Measurements from ENCODE around the gene CHAF1B. TPM values are rescaled to one million over a fixed set of nuclear protein-coding genes. Genes with fewer than 3 reads are reported as not detected.
"Not testable (repeated sequence)": the region's sequence is repeated elsewhere in the genome, so short reads cannot be mapped to it uniquely, and the experiment has no call there.

CHAF1B gene
- total RNA-seq (1 to 10 TPM in 6 of 9 donors, under 1 TPM in 3; 0.30 to 2.1 (median 1.2) TPM), polyA plus RNA-seq (1 to 10 TPM in 1 of 3 donors, under 1 TPM in 2; 0.77 to 1.1 (median 0.80) TPM)
- long read RNA-seq, donor 1, result 0 reads
- long read RNA-seq, donor 2, result 0 reads
- long read RNA-seq, donor 3, result 0 reads
- long read RNA-seq, donor 4, partial matches to known transcripts, result 0 of 1 reads
- long read RNA-seq, donor 4, other reads (novel, unspliced or antisense), result 1 of 1 reads
- long read RNA-seq, donor 5, result 0 reads
- long read RNA-seq, donor 6, full-length matches to known transcripts, result 1 of 1 reads
- long read RNA-seq, donor 6, partial matches to known transcripts, result 0 of 1 reads
- long read RNA-seq, donor 6, other reads (novel, unspliced or antisense), result 0 of 1 reads
- long read RNA-seq, donor 7, full-length matches to known transcripts, result 1 of 1 reads
- long read RNA-seq, donor 7, partial matches to known transcripts, result 0 of 1 reads
- long read RNA-seq, donor 7, other reads (novel, unspliced or antisense), result 0 of 1 reads
- long read RNA-seq, donor 8, full-length matches to known transcripts, result 3 of 3 reads
- long read RNA-seq, donor 8, partial matches to known transcripts, result 0 of 3 reads
- long read RNA-seq, donor 8, other reads (novel, unspliced or antisense), result 0 of 3 reads
- long read RNA-seq, donor 9, result 0 reads
- long read RNA-seq, donor 10, result 0 reads

GRCh38 chr21:36385233-36386030, at the start of gene CHAF1B:
Gene CHAF1B (plus strand): TSS chr21:36385392. CDS start chr21:36386137, 745 bp downstream.
- H3K27ac ChIP-seq, result peak within 1 kb of the TSS in 2 of 5 donors; percentile 19 to 24
- peak; percentile 67 to 88 (median 81) for DNase-seq
- H3K27me3 ChIP-seq, result no peaks in the 10 kb centered on the region
- H3K4me3 ChIP-seq, result peak within 1 kb of the TSS in 3 of 4 donors; percentile 11 to 68 (median 60)
- no peaks in the 10 kb centered on the region for H3K9me3 ChIP-seq (replicated peaks in 1 of 3)
- H3K4me1 ChIP-seq (replicated peaks in 1 of 2), result peaks cover 3 to 4% of the 10 kb centered on the region in 2 donors
- intact Hi-C loops (cut with DNase I), result no loop called here
- 1 to 9% (median 4%) methylated on average over 14 to 77 of the region's 77 CpGs for WGBS, 4 donors
- peak in 1 of 2 donors; percentile 17 for TF ChIP-seq POLR2A (IDR thresholded peaks at IDR 0.05)
- TF ChIP-seq, protein P1, sequence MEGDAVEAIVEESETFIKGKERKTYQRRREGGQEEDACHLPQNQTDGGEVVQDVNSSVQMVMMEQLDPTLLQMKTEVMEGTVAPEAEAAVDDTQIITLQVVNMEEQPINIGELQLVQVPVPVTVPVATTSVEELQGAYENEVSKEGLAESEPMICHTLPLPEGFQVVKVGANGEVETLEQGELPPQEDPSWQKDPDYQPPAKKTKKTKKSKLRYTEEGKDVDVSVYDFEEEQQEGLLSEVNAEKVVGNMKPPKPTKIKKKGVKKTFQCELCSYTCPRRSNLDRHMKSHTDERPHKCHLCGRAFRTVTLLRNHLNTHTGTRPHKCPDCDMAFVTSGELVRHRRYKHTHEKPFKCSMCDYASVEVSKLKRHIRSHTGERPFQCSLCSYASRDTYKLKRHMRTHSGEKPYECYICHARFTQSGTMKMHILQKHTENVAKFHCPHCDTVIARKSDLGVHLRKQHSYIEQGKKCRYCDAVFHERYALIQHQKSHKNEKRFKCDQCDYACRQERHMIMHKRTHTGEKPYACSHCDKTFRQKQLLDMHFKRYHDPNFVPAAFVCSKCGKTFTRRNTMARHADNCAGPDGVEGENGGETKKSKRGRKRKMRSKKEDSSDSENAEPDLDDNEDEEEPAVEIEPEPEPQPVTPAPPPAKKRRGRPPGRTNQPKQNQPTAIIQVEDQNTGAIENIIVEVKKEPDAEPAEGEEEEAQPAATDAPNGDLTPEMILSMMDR (IDR thresholded peaks at IDR 0.05), result no peak
- H3K36me3 ChIP-seq (replicated peaks in 1 of 2), result no peaks in the 10 kb centered on the region

- H3K27me3 ChIP-seq, result no peaks in the 10 kb centered on the region
- H3K4me3 ChIP-seq, result no peak overlapping the region
- peaks cover 0 to 5% of the 10 kb centered on the region in 2 donors for H3K4me1 ChIP-seq (replicated peaks in 1 of 2)
- peaks cover 0 to 50% of the 10 kb centered on the region in 2 donors for H3K36me3 ChIP-seq (replicated peaks in 1 of 2)
- no peaks in the 10 kb centered on the region for H3K9me3 ChIP-seq (replicated peaks in 1 of 3)
- no peak for DNase-seq
- H3K27ac ChIP-seq, result no peak overlapping the region
- TF ChIP-seq, protein P1 (IDR thresholded peaks at IDR 0.05), result no peak
- no peak for TF ChIP-seq POLR2A (IDR thresholded peaks at IDR 0.05)
- 95 to 98% (median 97%) methylated on average over 3 of the region's 3 CpGs for WGBS, 4 donors
- intact Hi-C loops (cut with DNase I), result no loop called here
Observed at GRCh38 chr21:36337099-36337509, 48.1 kb upstream of the CHAF1B start.

GRCh38 chr21:36338975-36339374, 46.2 kb upstream of the CHAF1B start:
- intact Hi-C loops (cut with DNase I), result no loop called here
- 95 to 96% (median 96%) methylated on average over 10 of the region's 10 CpGs for WGBS, 4 donors
- H3K36me3 ChIP-seq (replicated peaks in 1 of 2), result peaks cover 0 to 69% of the 10 kb centered on the region in 2 donors

DNA sequence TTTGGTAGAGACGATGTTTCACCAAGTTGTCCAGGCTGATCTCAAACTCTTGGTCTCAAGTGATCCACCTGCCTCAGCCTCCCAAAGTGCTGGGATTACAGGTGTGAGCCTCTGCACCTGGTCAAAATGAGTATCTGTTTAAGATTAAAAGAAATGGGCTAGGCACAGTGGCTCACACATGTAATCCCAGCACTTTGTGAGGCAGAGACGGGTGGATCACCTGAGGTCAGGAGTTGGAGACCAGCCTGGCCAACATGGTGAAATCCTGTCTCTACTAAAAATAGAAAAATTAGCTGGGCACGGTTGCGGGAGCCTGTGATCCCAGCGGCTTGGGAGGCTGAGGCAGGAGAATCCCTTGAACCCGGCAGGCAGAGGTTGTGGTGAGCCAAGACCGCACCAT, 42.6 kb upstream of the CHAF1B start:
- WGBS, 4 donors, result 87 to 97% (median 94%) methylated on average over 7 of the region's 7 CpGs
- peaks cover 0 to 95% of the 10 kb centered on the region in 2 donors for H3K36me3 ChIP-seq (replicated peaks in 1 of 2)
- H3K4me3 ChIP-seq; DNase-seq; H3K4me1 ChIP-seq (replicated peaks in 1 of 2); H3K9me3 ChIP-seq (replicated peaks in 1 of 3); H3K27me3 ChIP-seq; H3K27ac ChIP-seq; intact Hi-C loops (cut with DNase I): not testable (repeated sequence)

More at GRCh38 chr21:36338975-36339374, 46.2 kb upstream of the CHAF1B start:
- TF ChIP-seq, protein P1 (IDR thresholded peaks at IDR 0.05), result no peak
- no peak for TF ChIP-seq POLR2A (IDR thresholded peaks at IDR 0.05)
- H3K9me3 ChIP-seq (replicated peaks in 1 of 3), result no peaks in the 10 kb centered on the region
- no peaks in the 10 kb centered on the region for H3K27me3 ChIP-seq
- DNase-seq, result no peak
- H3K4me3 ChIP-seq, result no peak overlapping the region
- no peak overlapping the region for H3K27ac ChIP-seq
- H3K4me1 ChIP-seq (replicated peaks in 1 of 2), result no peaks in the 10 kb centered on the region

Data from adrenal gland (tissue), 19 donors.